Measurements from ENCODE around the gene USP47. TPM values are rescaled to one million over a fixed set of nuclear protein-coding genes. Genes with fewer than 3 reads are reported as not detected.
A peak's percentile ranks its signal among the peaks of the same experiment; 100 is the strongest.

Gene USP47
- total and polyA plus RNA-seq, 2 of the 13 experiments (the other 11 are each of a cell fraction or from before 2014, with no cell fraction given): 12.2 to 52.7 TPM

DNA sequence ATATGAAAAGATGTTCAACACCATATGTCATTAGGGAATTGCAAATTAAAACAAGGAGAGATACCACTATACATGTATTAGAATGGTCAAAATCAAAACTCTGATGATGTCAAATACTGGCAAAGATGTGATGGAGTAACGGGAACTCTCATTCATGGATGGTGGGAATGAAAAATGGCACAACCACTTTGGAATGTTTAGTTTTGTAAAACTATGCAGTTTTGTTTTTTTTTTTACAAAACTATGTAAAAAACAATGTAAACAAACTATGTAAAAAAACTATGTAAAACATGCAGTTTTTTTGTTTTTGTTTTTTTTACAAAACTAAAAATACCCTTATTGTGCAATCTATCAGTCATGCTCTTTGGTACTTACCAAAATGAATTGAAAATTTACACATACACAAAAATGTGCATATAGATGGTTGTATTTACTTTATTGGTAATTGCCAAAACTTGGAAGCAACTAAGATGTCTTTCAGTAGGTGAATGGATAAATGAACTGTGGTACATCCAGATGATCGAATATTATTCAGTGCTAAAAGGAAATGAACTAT, 5.0 kb upstream of the USP47 start:
- H3K4me1 ChIP-seq (ENCODE audit: insufficient read depth, low read length): no peaks in the 10 kb centered on the region
- H2AFZ ChIP-seq (ENCODE audit: low read length): no peak overlapping the region
- H3K4me2 ChIP-seq (ENCODE audit: low read depth, low read length): no peak overlapping the region
- ChIA-PET POLR2A (no interaction called here), CTCF (ENCODE audit: low intra/inter-chr PET ratio, low total read pairs) (no interaction called here)
- H3K27me3 ChIP-seq (ENCODE audit: control insufficient read depth in 1 of 2, insufficient read depth in 2 of 2, low read length in 2 of 2): no peaks in the 10 kb centered on the region
- H3K9me3 ChIP-seq (ENCODE audit: low read length): no peaks in the 10 kb centered on the region
- 6% methylated on average over 2 of the region's 2 CpGs for WGBS (ENCODE audit: low lambda C conversion rate)
- no peaks in the 10 kb centered on the region for H3K79me2 ChIP-seq (ENCODE audit: insufficient read depth, low read length)
- no peak overlapping the region for H3K4me3 ChIP-seq (replicated peaks in 1 of 3; ENCODE audit: insufficient read depth in 1 of 3, low read depth in 2 of 3, low read length in 3 of 3)
- no peak for DNase-seq (ENCODE audit: low spot score)
- H3K36me3 ChIP-seq (replicated peaks in 1 of 2; ENCODE audit: control insufficient read depth in 1 of 2, insufficient read depth in 2 of 2, low read length in 2 of 2): no peaks in the 10 kb centered on the region
- intact Hi-C loops (cut with micrococcal nuclease; ENCODE audit: unreplicated experiment): no loop called here
- no TSS peak for BruUV-seq (replicated peaks)
- TF ChIP-seq ZNF577 (CRISPR knock-in tag; IDR thresholded peaks at IDR 0.05; ENCODE audit: borderline replicate concordance, low read depth) (no peak), XRCC5 (optimal IDR thresholded peaks at IDR 0.05; ENCODE audit: low read length) (no peak), CEBPB (IDR thresholded peaks at IDR 0.05; ENCODE audit: borderline replicate concordance, low read depth, low read length) (peak; percentile 34; the same call in 1 of the 2 replicates)
- no peak for ATAC-seq
- no peaks in the 10 kb centered on the region for H4K20me1 ChIP-seq (ENCODE audit: insufficient read depth, low read length)
- in situ Hi-C loops (cut with HindIII; ENCODE audit: extremely low pct_ligation_motif_present, low pct_unique_long_range_greater_than_20kb): no loop called here
- H3K27ac ChIP-seq (ENCODE audit: extremely low read length, insufficient read depth, low read length): no peak overlapping the region
- no peak for FAIRE-seq
- no peak overlapping the region for H3K9ac ChIP-seq (ENCODE audit: insufficient read depth, low read depth, low read length)

DNA sequence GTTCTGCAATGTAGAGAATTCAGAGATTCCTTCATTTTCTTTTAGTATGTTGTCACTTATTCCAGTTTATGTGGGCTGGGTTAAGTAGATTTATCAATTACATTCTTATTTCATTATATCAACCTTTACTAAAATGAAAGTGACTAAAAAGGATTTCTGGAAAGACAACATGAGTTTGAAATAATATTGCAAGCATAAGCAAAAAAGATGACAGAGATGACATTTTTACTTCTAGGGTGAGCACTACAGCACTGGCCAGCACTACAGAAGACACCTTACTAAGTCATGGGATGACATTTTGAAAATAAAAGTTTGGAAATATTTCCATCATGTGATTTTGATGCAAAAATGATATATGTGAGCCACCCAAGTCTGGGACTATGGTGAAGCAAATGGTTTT, 2.1 kb upstream of the USP47 start:
- intact Hi-C loops (cut with micrococcal nuclease; ENCODE audit: unreplicated experiment): no loop called here
- Histone ChIP-seq H3K27me3 (ENCODE audit: control insufficient read depth in 1 of 2, insufficient read depth in 2 of 2, low read length in 2 of 2) (no peaks in the 10 kb centered on the region), H3K27ac (ENCODE audit: extremely low read length, insufficient read depth, low read length) (no peak overlapping the region), H4K20me1 (ENCODE audit: insufficient read depth, low read length) (peaks cover 15% of the 10 kb centered on the region; the same call in 1 of the 2 replicates), H3K4me1 (ENCODE audit: insufficient read depth, low read length) (peaks cover 14% of the 10 kb centered on the region), H3K9ac (ENCODE audit: insufficient read depth, low read depth, low read length) (no peak overlapping the region), H3K79me2 (ENCODE audit: insufficient read depth, low read length) (peaks cover 26% of the 10 kb centered on the region), H2AFZ (ENCODE audit: low read length) (no peak overlapping the region), H3K9me3 (ENCODE audit: low read length) (no peaks in the 10 kb centered on the region), H3K36me3 (replicated peaks in 1 of 2; ENCODE audit: control insufficient read depth in 1 of 2, insufficient read depth in 2 of 2, low read length in 2 of 2) (no peaks in the 10 kb centered on the region), H3K4me2 (ENCODE audit: low read depth, low read length) (no peak overlapping the region), H3K4me3 (replicated peaks in 1 of 3; ENCODE audit: insufficient read depth in 1 of 3, low read depth in 2 of 3, low read length in 3 of 3) (no peak overlapping the region)
- in situ Hi-C loops (cut with HindIII; ENCODE audit: extremely low pct_ligation_motif_present, low pct_unique_long_range_greater_than_20kb): no loop called here
- CTCF ChIA-PET (ENCODE audit: low intra/inter-chr PET ratio, low total read pairs): no interaction called here
- ATAC-seq (no peak), FAIRE-seq (no peak), DNase-seq (ENCODE audit: low spot score) (no peak)
- TF ChIP-seq ZNF317 (CRISPR knock-in tag; IDR thresholded peaks at IDR 0.05) (no peak), MAFF (IDR thresholded peaks at IDR 0.05; ENCODE audit: low read depth, low read length) (peak; percentile 54), TGIF2 (CRISPR knock-in tag; IDR thresholded peaks at IDR 0.05) (no peak), CENPT (CRISPR knock-in tag; IDR thresholded peaks at IDR 0.05; ENCODE audit: low read depth) (no peak), MAFK (conservative IDR thresholded peaks at IDR 0.05 in 1 of 2, IDR thresholded peaks at IDR 0.05 in 1 of 2; ENCODE audit: low read length in 2 of 2) (peak; percentile 29 to 77; a peak in 3 of 4 replicates), JUN (CRISPR knock-in tag; IDR thresholded peaks at IDR 0.05) (no peak), HOXA3 (CRISPR knock-in tag; IDR thresholded peaks at IDR 0.05) (no peak), KDM6A (CRISPR knock-in tag; IDR thresholded peaks at IDR 0.05; ENCODE audit: low read depth) (no peak)
- POLR2A ChIA-PET: no interaction called here
- BruUV-seq (replicated peaks): no TSS peak
